Body of pancreas (tissue), 4 donors: ENCODE measurements around the gene ARL8B.

Experiments
- POLR2A ChIP-seq, 3 donors: fragments of 450-650 bp; IDR thresholded peaks; one replicate each; pipeline ENCODE4 v1.6.1; 2016; ENCODE audit warnings: antibody characterized with exemption in 3 of 3, mild to moderate bottlenecking in 2 of 3
- TF ChIP-seq, protein P1 (sequence below), 7 experiments: fragments of 450-650 bp in 4 of 7; fragments of 200-600 bp in 3 of 7; sonication (generic) in 3 of 7; IDR thresholded peaks; one replicate each; pipeline ENCODE4 v1.5.1; 2016 to 2019; ENCODE audit warnings: antibody characterized with exemption in 7 of 7

DNA sequence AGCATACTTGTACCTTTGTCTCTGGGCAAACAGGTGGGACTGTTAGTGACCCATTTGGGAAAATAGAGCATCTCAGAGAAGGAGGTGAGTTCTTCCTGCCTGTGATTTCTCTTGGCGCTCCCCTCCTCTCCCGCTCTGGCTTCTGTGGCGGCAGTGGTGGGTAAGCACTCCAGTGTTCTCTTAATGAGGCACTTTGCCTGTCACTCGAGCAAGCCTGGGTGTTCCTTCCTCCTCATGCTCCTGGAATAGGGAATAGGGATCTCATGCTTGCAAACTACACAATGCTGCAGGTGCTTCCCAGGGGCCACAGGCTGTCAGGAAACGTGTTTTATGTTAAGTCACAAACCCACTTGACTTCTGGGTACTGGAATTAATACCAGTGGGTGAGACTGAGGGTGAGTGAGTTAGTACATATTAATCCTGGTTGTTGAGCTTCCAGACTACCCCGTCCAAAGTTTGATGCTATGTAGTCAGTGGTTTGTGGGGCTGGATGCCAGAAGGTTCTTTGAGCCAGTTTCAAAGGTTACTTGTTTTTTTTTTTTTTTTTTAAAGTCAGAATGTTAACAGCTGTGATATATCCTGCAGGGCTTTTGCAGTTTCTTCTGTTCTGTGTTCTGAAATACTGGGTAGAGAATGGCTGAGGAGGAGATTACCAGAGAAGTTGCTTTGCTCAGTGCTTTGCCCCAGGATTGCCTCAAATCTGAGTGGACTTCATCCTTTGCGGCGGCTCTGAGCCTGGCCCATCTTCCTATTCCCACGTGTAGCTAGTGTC lies 95.9 kb downstream of the ARL8B start:
- TF ChIP-seq, protein P1, sequence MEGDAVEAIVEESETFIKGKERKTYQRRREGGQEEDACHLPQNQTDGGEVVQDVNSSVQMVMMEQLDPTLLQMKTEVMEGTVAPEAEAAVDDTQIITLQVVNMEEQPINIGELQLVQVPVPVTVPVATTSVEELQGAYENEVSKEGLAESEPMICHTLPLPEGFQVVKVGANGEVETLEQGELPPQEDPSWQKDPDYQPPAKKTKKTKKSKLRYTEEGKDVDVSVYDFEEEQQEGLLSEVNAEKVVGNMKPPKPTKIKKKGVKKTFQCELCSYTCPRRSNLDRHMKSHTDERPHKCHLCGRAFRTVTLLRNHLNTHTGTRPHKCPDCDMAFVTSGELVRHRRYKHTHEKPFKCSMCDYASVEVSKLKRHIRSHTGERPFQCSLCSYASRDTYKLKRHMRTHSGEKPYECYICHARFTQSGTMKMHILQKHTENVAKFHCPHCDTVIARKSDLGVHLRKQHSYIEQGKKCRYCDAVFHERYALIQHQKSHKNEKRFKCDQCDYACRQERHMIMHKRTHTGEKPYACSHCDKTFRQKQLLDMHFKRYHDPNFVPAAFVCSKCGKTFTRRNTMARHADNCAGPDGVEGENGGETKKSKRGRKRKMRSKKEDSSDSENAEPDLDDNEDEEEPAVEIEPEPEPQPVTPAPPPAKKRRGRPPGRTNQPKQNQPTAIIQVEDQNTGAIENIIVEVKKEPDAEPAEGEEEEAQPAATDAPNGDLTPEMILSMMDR (IDR thresholded peaks at IDR 0.05): no peak
- TF ChIP-seq POLR2A (IDR thresholded peaks at IDR 0.05): no peak
